HEK293 (cell line): ENCODE data around the gene PTPRN2.
"Not testable (repeated sequence)": the region's sequence is repeated elsewhere in the genome, so short reads cannot be mapped to it uniquely, and the experiment has no call there.

Source experiments
- CTCF ChIA-PET: fragments of 350-600 bp; formaldehyde crosslinking; extraction: SDS; loops from one replicate; lab custom pipeline; 2021; ENCODE audit warnings: antibody characterized with exemption; lab: Yijun Ruan, JAX
- POLR2A ChIA-PET: fragments of 300-600 bp; formaldehyde crosslinking; extraction: SDS; loops from one replicate; lab custom pipeline; 2020; ENCODE audit warnings: antibody characterized with exemption, inconsistent platforms; lab: Yijun Ruan, JAX
- H3K27ac ChIP-seq: fragments of 200-500 bp; sonication (Bioruptor generic); 2 replicates; pipeline ENCODE4 v1.5.1; 2014; ENCODE audit warnings: low read depth, low read length, control low read depth, inconsistent platforms; ENCODE audit errors: extremely low read depth
- H3K36me3 ChIP-seq, 2 experiments: fragments of 200-500 bp in 1 of 2; sonication (Bioruptor generic) in 1 of 2; 1 replicate in 1 of 2; 2 replicates in 1 of 2; pipeline ENCODE4 v1.5.1; 2014 to 2017; ENCODE audit warnings: inconsistent platforms in 2 of 2, low read length in 2 of 2; ENCODE audit not compliant: control insufficient read depth in 2 of 2, insufficient read depth in 1 of 2
- H3K4me1 ChIP-seq: fragments of 200-500 bp; sonication (Bioruptor generic); 2 replicates; pipeline ENCODE4 v1.5.1; 2014; ENCODE audit warnings: mild to moderate bottlenecking, low read length, inconsistent platforms; ENCODE audit not compliant: control insufficient read depth, insufficient read depth
- H3K4me3 ChIP-seq: 2 replicates; pipeline ENCODE4 v1.5.1; 2011; ENCODE audit warnings: low read depth, mild to moderate bottlenecking, control low read depth, low read length, moderate library complexity
- H3K9me3 ChIP-seq: fragments of 200-500 bp; sonication (Bioruptor generic); 2 replicates; pipeline ENCODE4 v1.5.1; 2014; ENCODE audit warnings: low read depth, low read length, inconsistent platforms; ENCODE audit not compliant: control insufficient read depth, insufficient read depth
- EGR2 ChIP-seq: fragments of 450-650 bp; formaldehyde crosslinking; IDR thresholded peaks from 2 replicates; pipeline ENCODE4 v1.5.1; 2016; ENCODE audit warnings: low read depth, missing biosample characterization, missing genetic modification characterization
- SETDB1 ChIP-seq: IDR thresholded peaks from one replicate; pipeline ENCODE4 v1.6.1; 2017; ENCODE audit warnings: mild to moderate bottlenecking, low read length, moderate library complexity, mixed read lengths; ENCODE audit not compliant: insufficient read length
- TRIM28 ChIP-seq: IDR thresholded peaks from 2 replicates; pipeline ENCODE4 v1.6.1; 2011; ENCODE audit warnings: low read length, control low read depth, borderline replicate concordance
- TSHZ1 ChIP-seq: fragments of 450-650 bp; formaldehyde crosslinking; IDR thresholded peaks from 2 replicates; pipeline ENCODE4 v1.5.1; 2016; ENCODE audit warnings: missing biosample characterization, missing genetic modification characterization, borderline replicate concordance
- ZNF157 ChIP-seq: fragments of 450-650 bp; formaldehyde crosslinking; IDR thresholded peaks from 2 replicates; pipeline ENCODE4 v1.5.1; 2016; ENCODE audit warnings: missing biosample characterization, missing genetic modification characterization
- ZNF518A ChIP-seq: fragments of 450-650 bp; formaldehyde crosslinking; conservative IDR thresholded peaks from 2 replicates; pipeline ENCODE4 v1.5.1; 2016; ENCODE audit warnings: low read depth, missing biosample characterization, missing genetic modification characterization
- ZNF692 ChIP-seq: fragments of 450-650 bp; formaldehyde crosslinking; IDR thresholded peaks from 2 replicates; pipeline ENCODE4 v1.5.1; 2016; ENCODE audit warnings: missing biosample characterization, missing genetic modification characterization
- ZNF830 ChIP-seq: fragments of 450-650 bp; IDR thresholded peaks from 2 replicates; pipeline ENCODE4 v1.5.0; 2018; ENCODE audit warnings: missing biosample characterization, missing genetic modification characterization, low read depth, mild to moderate bottlenecking, moderate library complexity
- ZNF837 ChIP-seq: fragments of 450-650 bp; formaldehyde crosslinking; IDR thresholded peaks from 2 replicates; pipeline ENCODE4 v1.5.1; 2016; ENCODE audit warnings: missing biosample characterization, missing genetic modification characterization
- TF ChIP-seq, protein P1 (sequence below): fragments of 450-650 bp; formaldehyde crosslinking; IDR thresholded peaks from 2 replicates; pipeline ENCODE4 v1.5.1; 2016; ENCODE audit warnings: missing biosample characterization, missing genetic modification characterization

The PTPRN2 gene

DNA sequence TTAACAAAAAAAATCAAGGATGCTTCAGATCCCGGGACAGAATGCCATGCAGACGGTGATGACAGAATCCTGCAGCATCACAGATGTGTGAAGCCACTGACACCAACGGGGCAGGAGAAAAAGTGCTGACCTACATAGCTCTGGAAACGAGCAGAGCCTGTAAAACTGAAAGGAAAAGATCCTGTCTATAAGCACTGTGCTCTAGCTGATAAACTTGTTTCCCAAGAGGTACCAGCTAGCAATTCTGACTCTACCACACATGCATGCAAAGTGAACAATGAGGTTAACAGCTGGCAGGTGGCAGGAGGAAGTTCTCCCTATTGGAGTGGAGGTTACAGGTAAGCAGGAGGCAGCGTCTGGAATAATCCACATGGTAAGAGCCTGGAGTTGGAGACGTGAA lies 75.6 kb downstream of the PTPRN2 start:
- CTCF ChIA-PET: no interaction called here
- POLR2A ChIA-PET: no interaction called here
- Histone ChIP-seq H3K9me3 (no peaks in the 10 kb centered on the region), H3K4me3 (no peak overlapping the region), H3K27ac (no peak overlapping the region), H3K36me3 (no peaks in the 10 kb centered on the region), H3K4me1 (no peaks in the 10 kb centered on the region)
- TF ChIP-seq ZNF692 (no peak), ZNF830 (no peak), ZNF157 (no peak), TSHZ1 (tag by site-specific recombination) (no peak), ZNF837 (tag by site-specific recombination) (no peak), TRIM28 (peak; percentile 94; the same call in 1 of the 2 replicates), SETDB1 (peak; percentile 84)
- TF ChIP-seq, protein P1, sequence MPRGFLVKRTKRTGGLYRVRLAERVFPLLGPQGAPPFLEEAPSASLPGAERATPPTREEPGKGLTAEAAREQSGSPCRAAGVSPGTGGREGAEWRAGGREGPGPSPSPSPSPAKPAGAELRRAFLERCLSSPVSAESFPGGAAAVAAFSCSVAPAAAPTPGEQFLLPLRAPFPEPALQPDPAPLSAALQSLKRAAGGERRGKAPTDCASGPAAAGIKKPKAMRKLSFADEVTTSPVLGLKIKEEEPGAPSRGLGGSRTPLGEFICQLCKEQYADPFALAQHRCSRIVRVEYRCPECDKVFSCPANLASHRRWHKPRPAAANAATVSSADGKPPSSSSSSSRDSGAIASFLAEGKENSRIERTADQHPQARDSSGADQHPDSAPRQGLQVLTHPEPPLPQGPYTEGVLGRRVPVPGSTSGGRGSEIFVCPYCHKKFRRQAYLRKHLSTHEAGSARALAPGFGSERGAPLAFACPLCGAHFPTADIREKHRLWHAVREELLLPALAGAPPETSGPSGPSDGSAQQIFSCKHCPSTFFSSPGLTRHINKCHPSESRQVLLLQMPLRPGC: no peak

- ChIA-PET POLR2A (no interaction called here), CTCF (no interaction called here)
- no peak for TF ChIP-seq ZNF518A
- peak; percentile 31; the same call in 1 of the 2 replicates for TF ChIP-seq EGR2 (tag by site-specific recombination)
- no peak overlapping the region for H3K27ac ChIP-seq
- no peak overlapping the region for H3K4me3 ChIP-seq
- no peaks in the 10 kb centered on the region for H3K36me3 ChIP-seq
- H3K4me1 ChIP-seq: no peaks in the 10 kb centered on the region
- H3K9me3 ChIP-seq: no peaks in the 10 kb centered on the region
These were observed 78.7 kb downstream of the PTPRN2 start for GRCh38 chr7:158508802-158509385.

DNA sequence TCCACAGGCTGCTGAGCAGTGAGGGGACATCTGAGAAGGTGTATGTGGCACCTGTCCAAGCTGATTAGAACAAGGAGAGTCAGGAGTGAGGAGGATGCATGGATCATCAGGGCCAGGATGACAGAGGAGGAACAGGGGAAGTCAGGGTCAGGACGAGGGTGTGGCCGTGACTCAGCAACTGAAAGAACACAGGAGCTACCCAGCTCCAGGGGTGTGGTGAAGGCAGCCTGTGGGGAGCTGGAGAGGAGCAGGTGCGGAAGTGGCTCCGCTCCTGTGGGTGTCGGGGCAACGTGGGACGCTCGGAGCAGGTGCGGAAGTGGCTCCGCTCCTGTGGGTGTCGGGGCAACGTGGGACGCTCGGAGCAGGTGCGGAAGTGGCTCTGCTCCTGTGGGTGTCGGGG lies 79.3 kb downstream of the PTPRN2 start:
- H3K27ac ChIP-seq, H3K9me3 ChIP-seq, H3K4me3 ChIP-seq, H3K4me1 ChIP-seq, H3K36me3 ChIP-seq, POLR2A ChIA-PET, CTCF ChIA-PET: not testable (repeated sequence)
